Ramos (cell line): ENCODE data around the gene IWS1.
"Not testable (repeated sequence)": the region's sequence is repeated elsewhere in the genome, so short reads cannot be mapped to it uniquely, and the experiment has no call there.

Source experiments
- in situ Hi-C: fragments of 300-500 bp; cut with MboI; formaldehyde crosslinking; loops from one replicate; pipeline ENCODE4 v1.14.3; 2022; ENCODE audit warnings: low sequenced_read_pairs; ENCODE audit not compliant: unreplicated experiment

Gene IWS1

DNA sequence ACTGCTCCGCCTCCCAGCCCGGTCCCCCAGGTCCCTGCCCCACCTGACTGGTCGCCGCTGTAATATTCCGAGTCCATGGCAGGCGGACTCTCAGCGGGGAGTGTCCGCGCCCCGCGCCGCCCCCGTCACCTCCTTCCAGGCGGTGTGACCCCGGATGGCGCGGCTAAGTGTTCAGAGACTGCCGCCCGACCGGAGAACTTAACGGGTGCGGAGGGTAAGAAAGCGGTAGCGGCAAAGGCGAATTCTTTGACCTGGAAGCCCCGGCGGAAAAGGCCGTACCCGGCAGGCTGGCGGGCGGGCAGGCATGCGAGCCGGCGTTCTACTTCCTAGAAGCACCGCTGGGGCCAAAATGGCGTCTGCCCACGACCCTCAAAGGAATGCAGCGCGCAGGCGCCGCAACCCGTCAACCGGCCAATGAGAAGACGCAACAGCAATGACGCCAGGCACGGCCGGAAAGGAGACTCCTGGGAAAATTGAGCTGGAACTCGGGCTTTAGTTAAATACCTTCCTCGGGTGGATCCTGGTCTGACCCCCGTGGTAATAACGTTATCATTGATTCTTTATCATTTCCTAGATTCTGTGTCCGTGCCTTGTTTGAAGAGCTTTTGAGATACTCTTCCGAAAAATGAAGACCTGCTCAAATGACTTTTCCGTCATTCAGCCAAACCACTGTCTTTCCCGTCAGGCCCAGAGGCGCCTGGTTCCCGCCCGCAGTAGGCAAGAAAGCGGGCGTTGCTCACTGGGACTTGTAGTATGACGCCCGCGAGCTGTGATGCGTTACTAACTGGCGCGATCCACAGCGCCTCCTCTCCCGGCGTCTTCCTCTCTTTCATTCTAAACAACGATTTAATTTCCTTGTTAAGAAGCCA, at the start of gene IWS1:
IWS1 (minus strand) TSS at position 358 of the 869 bp plus-strand sequence; CDS start at position 77, 281 bp downstream.
- in situ Hi-C loops = no loop called here

DNA sequence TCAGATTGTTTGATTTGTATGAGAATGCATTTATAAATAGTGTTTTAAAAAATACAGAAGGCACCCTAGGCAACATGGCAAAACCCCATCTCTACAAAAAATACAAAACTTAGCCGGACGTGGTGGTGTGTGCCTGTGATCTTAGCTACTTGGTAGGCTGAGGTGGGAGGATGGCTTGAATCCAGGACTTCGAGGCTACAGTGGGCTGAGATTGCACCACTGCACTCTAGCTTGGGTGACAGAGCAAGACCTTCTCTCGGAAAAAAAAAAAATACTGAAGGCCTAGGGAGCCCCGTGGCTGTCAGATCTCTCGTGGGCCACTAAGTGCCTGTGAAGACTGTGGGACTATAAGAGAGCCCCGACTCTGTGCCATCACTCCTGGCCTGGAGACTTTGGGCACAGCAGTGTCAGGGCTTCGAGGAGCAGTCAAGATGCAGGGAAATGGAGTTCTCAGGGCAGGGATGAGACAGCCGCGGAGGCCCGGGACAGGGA, 49.7 kb upstream of the IWS1 start:
- in situ Hi-C loops = no loop called here

DNA sequence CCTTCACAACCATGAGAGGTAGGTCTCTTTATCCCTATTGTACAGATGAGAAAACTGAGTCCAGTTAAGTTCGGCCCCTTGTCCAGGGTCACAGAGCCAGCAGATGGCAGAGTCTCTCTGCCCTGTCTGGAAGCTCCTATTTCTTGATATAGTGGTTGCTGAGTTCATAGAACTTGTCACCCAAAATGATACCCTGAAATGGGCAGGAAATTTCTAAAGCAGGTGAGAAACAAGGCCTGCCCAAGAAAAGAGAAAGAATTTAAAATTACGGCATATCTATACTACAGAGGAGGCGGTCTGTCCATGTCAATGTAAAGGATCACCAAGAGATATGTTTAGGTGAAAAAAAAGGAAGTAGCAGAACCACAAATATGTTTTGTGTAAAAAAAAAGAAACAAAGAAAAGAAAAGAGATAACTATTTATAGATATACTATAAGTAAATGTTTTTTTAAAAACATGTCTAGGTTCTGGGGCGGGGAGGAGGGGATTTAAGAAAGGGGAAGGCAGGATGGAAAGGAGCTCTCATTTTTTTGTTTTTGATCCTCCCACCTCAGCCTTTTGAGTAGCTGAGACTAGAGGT, 49.0 kb upstream of the IWS1 start:
- in situ Hi-C loops = no loop called here

DNA sequence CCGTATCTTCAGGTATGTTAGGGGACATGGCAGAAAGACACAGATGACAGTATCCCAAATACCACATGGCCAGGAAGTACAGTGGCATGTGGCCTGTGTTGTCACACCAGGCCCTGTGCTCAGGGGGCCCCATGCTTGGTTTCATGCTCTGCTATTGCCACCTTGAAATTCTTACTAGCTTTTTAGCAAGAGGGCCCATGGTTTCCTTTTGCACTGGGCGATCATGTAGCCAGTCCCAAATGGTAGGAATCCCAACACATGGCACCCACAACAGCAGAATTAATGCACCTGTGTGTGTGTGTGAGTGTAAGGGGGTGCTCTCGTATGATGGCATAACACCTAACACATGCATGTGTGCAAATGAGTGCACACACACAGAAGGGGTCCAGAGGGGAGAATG, 48.4 kb upstream of the IWS1 start:
- in situ Hi-C loops = no loop called here

DNA sequence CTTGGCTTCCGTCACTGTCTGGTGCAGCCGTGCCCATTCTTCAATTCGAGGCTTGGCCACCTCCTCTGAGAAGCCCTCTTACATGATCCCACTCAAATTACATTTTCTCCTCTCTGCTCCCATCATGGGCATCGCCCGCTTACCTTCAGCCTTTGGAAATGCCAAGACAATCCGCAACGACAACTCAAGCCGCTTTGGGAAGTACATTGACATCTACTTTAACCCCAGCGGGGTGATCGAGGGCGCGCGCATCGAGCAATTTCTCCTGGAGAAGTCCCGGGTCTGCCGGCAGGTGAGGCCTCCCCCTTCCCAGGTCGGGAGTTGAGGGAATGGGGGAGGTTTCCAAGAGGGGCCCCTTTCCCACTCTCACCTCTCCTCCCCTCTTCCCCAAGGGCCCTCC, 47.5 kb upstream of the IWS1 start:
- in situ Hi-C loops = no loop called here

DNA sequence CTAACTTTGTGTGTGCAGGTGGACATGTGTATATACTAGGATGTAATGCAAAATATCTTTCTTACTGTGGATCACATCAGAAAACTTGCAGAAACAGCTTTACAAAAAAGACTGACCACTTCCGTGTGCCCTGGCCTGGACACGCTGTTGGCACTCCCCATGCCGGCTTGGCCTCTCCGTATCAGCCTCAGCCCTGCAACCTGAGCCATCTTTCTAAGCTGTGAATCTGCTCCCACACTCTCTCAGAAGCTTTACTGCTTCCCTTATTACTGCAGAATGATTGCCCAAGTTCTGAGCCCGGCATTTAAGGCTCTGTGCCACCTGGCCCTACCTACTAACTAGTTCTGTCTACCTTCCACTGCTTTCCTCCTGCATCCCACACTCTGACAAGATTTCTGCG, 47.0 kb upstream of the IWS1 start:
- in situ Hi-C loops = no loop called here

DNA sequence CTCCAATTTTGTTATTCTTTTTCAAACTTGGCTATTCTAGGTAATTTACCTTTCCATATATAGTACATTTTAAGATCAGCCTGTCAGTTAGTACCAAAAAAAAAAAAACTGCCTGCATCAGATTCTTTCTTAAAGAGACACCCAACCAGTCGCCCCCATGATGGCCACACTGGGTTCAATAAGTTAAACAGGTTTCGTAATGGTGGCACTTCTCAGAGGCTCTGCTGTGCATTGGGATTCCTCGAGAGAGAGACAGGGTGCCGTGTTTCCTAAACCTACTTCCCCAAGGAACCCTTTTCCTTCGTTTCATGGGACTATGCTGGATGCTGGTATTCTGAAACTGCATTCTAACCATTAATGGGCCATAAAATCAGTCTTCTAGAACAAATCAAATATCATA, 46.6 kb upstream of the IWS1 start:
- in situ Hi-C loops = no loop called here

DNA sequence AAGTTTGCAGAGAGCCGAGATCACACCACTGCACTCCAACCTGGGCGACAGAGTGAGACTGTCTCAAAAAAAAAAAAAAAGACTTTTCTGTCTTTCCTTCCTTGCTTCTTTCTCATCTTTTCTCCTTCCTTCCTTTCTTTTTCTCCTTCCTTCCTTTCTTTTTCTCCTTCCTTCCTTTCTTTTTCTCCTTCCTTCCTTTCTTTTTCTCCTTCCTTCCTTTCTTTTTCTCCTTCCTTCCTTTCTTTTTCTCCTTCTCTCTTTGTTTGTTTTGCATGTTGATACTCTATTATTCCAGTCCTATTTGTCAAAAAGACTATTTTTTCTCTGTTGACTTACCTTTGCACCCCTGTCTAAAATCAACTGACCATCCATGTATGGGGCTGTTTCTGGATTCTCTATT, 46.1 kb upstream of the IWS1 start:
- in situ Hi-C loops = not testable (repeated sequence)

DNA sequence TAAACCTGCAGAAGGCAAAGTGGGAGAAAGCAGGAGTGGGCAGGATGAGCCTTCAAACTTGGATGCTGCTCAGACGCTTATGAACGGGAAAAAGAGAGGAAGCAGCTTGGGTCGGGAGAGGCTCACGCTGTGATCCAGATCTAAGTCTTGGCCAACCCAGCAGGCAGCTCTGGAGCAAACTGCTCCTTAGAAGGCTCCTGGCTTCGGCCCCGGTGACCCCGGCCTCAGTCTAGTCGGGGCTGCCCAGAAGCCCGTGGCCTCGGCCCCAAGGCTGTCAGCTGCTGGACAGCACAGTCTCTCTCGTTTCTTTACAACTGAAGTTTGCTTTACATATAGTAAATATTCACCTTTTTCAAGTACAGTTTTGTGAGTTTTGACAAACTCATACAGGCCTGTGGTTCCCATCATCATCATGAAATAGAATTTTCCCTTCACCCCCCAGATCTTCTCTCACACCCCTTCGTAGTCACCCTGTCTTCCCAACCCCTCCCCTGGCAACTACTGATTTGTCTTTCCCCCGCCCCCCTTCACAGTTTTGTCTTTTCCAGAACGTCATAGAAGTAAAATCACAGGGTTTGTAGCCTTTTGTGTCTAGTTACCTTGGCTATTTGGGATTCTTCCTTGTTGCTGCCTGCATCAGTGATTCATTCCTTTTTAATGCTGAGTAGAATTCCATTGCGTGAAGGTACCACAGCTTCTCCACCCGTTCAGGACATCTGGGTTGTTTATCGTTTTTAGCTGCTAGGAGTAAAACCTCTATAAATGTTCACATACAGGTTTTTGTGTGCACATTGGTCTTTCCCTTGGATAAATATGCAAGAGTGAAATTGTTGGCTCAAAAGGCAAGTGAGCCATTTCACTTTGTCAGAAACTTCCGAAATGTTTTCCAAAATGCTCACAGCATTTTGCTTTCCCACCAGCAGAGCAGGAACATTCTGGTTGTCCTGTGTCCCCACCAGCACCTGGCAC, 44.3 kb upstream of the IWS1 start:
- in situ Hi-C loops = no loop called here

DNA sequence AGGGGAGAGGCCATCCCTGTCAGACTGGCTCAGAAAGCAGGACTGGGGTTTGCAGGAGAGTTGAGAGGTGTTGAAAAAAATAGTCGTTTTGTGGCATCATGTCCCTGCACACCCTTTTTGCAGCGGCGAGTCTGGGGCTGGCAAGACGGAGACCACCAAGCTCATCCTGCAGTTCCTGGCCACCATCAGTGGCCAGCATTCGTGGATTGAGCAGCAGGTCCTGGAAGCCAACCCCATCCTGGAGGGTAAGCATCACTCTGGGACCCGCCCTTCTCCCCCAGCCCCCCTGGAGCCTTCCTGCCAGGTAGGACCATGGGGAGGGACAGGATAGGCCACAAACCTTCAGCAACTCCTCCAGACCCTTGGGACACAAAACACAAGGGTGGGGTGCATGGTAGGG, 43.4 kb upstream of the IWS1 start:
- in situ Hi-C loops = no loop called here

DNA sequence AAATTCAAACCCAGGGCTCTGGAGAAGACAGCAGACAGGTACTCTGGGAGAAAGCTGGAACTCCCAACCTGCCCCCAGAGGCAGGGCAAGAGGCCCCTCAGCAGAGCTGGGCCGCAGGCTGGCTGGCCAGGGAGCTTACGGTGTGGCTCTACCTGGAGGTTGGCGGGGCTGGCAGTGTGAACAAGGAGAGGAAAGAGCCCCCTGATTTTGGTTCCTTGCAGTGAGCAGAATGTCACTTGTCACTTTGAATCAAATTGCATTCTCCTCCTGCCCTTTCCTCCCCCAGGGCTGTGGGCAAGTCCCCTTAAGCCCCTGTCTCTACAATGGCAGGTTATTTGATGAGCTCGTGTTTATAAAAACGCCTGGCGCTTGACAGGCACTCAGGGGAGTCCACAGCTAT, 41.8 kb upstream of the IWS1 start:
- in situ Hi-C loops = no loop called here

DNA sequence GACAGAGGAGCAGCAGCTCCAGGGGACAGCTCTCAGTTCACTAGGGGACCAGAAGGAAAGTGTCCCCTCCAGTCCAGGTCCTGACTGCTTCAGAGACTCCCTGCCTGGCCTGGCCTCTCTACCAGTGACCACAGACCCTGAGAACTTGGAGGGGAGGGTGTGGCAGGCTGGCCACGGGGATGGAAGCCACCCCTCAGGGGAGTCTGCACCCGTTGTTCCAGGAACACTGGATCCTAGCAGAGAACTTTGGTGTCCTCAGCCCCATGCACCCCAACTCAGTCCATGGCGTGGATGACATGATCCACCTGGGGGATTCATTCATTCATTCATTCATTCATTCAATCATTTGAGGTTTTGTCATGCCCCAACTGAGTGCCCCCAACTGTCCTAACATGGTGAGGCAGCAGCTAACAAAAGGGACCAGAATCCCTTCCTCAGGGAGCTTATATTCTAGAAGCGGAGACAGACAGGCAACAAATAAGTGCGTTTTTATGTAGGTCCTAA, 41.1 kb upstream of the IWS1 start:
- in situ Hi-C loops = no loop called here

DNA sequence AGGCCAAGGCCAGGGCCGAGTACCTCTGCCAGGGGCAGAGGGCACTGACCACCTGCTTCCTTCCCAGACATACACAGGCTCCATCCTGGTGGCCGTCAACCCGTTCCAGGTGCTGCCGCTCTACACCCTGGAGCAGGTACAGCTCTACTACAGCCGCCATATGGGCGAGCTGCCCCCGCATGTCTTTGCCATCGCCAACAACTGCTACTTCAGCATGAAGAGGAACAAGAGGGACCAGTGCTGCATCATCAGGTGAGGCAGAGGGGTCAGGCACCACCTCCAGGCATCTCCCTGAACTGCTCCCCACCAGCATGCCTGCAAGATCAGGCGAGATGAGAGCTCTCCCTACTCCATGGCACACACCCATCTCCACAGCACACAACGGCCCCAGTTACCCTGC, 40.3 kb upstream of the IWS1 start:
- in situ Hi-C loops = no loop called here

DNA sequence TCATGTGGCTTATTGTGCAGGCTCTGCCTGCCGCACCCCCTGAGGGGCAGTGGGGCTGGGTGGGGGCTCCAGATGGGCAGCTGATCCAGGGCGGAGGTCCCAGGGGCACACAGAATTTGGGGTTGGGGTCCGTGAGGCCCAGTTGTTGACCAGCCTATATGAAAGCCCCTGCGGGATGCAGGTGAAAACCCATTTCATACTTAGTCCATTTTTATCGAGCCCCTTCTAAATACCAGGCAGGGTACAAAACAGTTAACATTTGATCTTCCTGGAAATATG, 39.8 kb upstream of the IWS1 start:
- in situ Hi-C loops = no loop called here

DNA sequence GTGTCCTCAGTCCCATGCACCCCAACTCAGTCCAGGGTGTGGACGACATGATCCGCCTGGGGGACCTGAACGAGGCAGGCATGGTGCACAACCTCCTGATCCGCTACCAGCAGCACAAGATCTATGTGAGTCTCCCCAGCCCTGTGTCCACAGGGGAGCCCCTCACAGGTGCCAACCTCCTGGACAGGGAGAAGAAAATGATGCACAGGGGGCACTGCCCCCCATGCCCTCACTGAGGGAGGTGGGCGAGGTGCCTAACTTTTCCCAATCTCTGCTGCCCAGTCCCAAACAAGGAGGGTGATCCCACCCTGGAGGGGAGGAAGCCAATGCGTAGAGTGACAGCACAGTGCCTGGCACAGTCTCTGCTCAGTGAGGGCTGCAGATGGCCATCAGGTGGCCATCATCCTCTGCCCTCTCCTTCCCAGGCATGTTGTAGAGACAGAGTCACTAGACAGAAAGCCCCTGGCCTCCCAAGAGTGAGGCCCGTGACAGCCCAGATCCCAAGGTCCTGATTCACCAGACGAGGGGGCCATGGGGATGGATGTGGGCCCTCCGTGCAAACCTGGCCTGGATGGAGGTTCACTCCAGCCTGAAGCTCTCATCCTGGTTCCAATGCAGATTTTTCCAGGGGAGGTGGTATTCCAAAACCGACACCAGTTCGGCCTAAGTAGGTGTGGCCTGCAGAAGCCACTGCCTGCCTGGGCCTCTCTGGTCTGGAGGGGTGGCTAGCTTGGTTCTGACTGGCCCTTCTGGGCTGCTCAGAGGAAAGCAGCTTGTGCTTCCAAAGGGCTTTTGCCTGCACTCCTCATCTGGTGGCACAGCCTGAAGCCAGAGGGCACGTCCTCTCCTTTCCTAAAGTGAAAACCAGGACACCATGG, 39.2 kb upstream of the IWS1 start:
- in situ Hi-C loops = no loop called here

DNA sequence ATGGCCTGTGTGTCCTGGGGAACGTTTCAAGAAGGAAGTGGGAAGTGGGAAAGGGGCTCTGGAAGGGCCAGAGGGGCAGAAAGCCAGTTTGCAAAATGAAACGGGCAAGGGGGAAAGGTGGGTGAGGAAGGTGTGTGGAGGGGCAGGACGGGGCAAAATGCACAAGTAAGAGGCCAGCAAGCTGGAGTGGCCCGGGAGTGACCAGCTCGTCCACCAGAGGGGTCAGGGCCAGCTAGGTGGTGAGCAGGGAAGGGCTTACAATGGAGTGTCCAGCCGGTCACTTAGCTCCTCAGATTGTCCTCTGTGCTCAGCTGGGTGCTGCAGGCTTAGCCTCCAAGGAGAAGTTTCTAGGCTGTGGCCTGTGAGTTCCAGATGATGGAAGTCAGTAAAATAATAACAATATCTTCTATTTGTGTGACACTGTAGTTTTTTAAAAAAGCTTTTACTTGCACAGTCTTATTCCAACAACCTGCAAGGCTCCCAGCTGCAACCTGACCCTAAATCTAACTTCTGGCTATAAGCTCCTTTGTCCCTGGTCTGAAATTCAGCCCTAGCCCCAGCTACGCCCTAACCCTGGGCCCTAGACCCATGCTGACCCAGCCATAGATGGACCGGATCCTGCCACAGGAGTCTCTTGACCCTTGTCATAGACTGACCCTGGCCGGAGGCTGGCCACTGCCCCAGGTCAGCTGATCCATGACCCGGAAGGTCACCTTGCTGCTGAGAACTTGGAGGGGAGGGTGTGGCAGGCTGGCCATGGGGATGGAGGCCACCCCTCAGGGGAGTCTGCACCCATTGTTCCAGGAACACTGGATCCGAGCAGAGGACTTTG, 38.4 kb upstream of the IWS1 start:
- in situ Hi-C loops = no loop called here

DNA sequence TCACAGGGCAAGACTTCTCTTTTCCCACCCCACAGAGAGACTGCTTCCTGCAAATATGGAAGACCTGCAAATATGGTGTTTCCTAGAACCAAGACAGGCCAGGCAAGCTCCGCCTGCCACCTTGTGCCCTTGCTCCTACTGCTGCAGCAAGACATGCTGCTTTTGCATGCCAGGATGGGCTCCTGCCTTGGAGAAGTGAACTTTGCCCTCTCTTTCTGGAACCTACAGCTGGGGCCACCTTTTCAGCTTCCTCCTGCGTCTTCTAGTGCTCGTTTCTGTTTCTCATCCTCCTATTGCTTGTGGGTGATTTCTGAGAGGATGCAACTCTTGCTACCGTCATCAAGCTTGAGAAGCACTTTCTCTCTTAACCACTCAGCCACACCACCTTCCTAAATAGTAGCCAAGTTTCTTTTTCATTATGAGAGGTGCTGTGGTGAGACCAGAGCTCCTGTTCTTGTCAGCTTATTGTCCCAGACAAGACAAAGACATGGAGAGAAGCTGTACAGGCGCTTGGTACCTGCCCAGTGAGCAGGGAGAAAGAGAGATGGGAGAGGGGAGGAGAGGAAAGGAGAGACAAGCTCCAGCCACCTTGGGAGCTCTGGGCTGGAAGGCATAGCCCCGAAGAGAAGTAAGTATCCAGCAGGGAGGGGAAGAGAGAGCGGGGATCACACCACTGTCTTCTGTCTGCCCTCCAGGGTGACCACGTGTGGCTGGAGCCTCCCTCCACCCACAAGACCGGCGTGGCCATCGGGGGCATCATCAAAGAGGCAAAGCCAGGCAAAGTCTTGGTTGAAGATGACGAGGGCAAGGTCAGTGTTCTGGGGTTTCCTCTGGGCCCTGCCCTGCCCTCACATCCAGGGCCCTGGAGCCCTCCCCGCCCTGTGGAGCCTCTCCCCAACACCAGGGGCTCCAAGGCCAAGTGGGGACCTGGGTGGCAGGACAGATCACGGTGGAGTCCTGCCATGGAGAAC, 37.5 kb upstream of the IWS1 start:
- in situ Hi-C loops = no loop called here

DNA sequence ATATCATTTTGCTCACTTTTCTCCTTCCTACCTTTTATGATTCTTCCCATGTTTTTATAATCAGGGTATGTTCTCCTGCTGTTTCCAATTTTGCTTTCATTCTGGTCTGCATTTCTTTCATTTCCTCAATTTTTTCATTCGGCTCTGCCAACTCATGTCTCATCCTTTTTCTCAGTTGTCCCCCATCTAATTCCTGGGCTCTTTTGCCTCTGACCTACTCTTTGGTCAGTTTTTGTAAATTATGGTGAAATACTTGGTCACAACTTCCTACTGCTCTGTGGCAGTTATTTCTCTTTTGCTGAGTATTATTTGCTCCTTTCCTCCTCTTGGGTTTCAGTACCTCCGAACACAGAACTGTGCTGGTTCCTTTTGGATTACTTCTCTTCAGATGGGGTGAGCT, 36.6 kb upstream of the IWS1 start:
- in situ Hi-C loops = no loop called here
